IPS-NIHi11 (cell line): Measurements from ENCODE around the gene PPP1R14C.

ENCODE experiments used
- DNase-seq: peaks from one replicate; pipeline ENCODE4 v3.0.0; 2012; ENCODE audit warnings: mixed read lengths, low spot score

PPP1R14C gene

DNA sequence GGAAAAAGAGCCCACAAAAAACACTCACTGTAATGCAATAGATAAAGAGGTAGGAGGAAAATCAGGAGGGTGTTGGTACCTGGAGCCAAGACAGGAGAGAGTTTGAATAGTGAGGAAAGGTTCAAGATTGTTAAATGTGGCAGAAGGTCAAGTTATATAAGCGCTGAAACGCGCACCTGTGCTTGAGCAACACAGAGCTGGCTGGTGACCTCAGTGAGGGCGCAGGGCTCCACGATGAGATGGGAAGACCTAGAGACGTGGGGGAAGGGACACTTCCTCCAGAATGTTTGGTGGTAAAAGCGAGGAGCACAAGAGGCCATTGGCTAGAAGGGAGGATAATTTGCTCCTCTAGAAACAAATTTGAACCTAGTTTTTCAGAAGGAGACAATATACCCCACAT is 4.2 kb upstream of the PPP1R14C start:
- DNase-seq, result no peak

DNA sequence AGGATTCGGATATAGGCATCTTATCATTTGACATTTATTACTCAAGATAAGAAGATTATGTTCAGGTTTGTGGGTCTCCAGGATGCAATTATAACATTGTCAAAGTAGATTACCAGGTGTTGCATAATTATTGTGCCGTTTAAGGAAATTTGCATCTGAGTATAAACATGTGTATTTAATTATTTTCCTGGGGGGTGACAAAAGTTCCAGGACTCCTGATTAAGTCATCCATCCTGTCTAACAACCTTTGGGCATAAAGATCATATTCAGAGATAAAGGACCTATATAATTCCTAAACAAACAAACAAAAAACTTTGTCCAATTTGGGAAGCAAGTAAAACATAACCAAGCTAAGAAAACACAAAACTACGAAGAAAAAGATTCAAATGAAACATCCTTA is 3.3 kb upstream of the PPP1R14C start:
- no peak for DNase-seq

DNA sequence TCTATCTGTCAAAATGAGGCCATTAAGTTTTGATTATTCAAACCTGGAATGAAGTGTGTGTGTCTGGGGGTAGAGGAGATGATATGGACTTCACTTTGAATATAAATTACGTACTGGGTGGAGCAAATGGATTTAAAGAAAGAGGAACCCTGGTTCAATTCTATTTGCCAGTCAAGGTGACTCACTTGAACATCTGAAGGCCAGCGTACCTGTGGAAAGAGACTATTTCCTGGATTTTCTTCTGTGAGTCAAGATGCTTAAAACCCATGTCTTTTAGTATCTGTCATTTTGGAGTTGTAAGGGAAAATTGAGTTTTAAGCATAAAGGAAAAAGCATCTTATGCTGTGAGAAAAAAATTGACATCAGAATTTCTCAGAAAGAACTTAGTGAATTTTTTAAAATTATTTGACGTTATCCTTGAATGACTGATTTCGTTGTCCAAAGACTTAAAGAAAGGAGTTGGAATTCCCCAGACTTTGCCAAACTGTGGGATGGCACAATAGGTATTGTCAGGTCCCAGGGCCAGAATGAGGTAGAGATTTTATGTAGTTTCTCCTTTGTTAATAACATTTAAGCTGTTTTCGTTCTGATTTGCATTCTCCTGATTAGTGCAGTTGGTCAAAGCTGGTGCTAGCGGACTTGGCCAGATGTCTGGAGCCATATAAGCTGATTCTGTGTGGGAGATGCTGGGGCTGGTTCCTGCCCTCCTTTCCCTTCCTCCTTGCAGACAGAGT is 2.4 kb upstream of the PPP1R14C start:
- DNase-seq, result no peak

DNA sequence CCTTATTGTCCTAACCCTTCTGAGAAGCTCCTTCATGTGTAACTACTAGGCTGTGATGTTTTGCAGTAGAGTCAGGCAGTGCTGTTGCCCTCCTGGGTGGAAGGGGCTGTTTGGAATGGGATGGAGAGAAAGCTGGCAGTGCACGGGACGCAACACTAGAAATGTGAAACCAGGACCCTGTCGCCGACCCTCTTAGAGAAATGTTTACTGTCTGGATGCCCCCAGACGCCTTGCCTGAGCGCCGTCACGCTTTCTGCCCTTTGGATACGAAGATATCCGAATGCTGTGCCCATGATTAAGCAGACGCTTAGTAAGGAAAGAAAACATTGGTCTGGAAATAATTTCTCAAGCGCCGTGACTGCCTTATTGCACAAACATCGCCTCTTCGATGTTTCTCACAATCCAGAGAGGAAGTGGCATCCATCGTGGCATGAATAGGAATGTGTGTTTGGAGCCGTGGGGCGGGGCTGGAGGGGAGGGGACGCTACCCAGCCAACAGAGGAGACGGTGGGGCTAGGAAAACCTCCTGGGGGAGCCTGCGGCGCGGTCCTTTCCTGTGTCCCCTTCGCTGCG is 661 bp upstream of the PPP1R14C start:
- DNase-seq, result no peak

DNA sequence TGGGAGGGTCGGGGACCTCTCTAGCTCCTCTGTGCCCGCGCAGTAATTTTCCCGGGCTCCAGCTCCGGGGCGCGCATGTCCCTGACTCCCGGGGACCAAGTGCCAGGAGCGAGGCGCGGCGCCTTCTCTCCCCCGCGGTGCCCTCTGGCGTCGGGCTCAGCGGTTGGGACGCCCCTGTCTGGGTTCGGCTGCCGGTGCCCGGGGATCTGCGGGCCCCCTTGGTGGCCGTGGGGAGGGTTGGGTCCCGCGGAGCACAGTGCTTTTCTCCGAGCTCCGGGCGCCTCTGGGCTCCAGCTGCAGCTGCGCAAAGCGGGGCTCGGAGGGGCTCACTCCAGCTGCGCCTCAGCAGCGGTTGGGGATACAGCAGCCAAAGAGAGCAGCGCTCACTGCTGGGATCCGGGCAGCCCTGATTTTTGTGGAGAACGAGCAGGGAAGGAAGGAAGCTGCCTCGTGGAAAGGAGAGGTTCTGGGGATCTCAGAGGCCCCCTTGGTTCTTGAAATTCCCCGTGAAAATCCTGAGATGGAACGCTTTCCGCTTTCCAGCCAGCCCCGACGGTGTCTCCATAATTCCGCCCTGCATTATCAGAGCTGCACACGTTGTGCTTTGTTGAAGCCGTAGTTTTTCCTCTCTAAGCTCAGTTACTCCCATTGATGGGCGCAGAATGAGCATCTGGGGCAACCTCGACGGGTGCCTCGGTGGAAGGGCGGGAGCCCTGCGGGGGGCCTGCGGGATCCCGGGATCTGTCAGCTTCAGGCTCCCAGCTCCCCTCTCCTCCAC is 861 bp downstream of the PPP1R14C start:
- peak; percentile 31 for DNase-seq

DNA sequence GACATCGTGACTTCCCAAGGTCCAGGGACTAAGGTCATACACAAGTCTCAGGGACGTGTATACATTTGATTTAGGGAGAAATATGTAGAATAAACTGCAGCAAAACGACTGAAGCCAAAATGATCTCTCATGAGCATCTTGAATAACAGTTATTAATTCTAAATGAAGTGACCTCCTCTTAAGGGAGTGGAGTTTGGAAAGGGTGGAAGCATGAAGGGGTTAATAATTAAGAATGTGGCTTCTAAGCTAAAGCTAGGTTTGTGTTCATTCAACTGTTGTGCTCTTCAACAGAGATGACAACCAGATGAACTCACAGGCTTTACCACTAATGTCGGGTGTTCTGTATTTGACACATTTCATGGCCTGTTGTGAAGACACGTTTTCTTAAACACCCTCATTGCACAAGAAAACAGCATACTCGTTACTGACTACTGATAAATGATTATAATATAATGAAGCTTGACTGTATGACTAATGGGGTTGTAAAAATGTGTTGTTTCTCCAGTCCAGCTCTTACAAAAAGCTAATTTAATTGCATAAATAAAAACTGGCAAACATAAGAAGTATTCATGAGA is 1.5 kb downstream of the PPP1R14C start:
- DNase-seq, result no peak

DNA sequence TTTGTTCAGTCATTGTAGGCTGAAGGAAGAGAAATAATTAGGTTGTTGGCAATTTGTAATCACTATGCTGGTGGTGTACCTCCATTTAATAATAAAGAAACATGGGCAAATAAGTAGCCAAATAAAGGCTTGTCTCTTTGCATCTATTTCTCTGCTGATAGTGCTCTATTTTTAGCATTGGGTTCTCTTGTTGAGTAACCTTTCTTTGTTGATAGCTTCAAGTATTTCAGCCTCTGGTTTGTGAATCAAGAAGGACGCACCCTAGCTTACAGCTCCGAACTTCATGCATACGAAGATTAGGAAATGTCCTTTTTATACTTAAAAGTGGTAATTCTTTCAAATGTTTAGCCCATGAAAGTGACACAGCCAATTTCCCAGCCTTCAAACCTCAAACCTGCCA is 2.6 kb downstream of the PPP1R14C start:
- no peak for DNase-seq

DNA sequence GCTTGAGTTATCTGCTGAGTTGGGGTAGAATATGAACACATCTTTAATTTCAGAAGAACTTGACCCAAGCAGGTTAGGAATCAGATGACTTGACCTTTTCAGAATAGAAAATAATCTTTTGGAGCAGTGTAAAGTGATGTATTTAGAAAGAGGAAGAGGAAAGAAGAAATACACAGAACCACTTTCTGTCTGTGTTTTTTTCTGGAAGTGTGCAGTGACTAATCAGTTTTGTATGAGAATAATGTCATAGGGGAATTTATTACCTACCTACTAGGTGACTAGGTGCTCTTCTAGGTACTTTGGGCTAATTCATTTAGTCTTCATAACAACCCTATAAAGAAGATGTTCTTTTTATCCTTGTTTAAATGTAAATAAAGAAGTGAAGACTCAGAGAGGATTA is 3.0 kb downstream of the PPP1R14C start:
- no peak for DNase-seq

DNA sequence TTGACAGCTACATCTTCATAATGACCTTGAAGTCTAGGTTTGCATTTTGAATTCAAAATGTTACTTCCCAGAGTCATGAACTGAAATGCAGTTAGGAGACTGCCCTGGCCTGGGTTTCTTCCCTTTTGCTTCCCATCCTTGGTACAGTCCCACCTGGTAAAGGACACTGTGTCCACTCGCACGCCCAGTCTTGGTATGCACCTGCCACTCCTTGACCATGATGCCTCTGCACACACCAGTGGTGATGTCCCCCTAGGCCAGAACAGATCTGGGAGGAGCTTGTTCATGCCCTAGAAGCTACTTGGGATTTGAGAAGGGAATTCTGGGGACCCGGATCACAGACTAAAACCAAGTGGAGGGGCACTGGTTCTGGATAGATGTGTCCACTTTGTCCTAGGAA is 3.6 kb downstream of the PPP1R14C start:
- DNase-seq, result no peak

DNA sequence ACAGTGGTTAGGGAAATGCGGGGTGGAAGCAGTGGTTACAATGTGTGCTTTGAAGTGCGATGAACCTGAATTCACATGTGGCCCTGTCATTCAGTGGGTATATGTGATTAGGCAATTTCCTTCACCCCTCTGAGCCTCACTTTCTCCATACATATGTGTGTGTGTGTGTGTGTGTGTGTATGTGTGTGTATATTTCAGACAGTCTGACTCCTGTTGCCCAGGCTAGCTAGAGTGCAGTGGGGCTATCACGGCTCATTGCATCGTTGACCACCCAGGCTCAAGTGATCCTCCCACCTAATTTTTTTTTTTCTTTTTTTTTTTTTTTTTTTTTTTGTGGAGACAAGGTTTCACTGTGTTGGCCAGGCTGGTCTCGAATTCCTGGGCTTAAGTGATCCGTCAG is 6.3 kb downstream of the PPP1R14C start:
- no peak for DNase-seq

DNA sequence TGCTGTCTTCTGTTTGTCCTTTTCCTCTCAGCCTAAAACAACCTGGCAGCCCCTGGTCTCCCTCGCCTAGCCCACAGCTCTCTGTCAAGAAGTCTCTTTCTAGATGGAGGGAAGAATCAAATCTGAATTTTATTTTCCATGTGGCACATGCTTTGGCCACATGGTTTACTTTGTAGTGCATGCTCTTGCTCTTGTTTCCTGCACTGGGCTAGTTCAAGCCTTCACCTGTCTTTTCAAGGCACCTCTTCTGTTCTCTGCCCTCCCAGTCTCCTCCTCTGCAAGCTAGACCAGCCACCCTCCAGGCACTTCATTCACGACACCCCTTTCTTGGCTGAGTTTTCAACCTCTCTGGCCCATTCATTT is 7.6 kb downstream of the PPP1R14C start:
- DNase-seq, result no peak

DNA sequence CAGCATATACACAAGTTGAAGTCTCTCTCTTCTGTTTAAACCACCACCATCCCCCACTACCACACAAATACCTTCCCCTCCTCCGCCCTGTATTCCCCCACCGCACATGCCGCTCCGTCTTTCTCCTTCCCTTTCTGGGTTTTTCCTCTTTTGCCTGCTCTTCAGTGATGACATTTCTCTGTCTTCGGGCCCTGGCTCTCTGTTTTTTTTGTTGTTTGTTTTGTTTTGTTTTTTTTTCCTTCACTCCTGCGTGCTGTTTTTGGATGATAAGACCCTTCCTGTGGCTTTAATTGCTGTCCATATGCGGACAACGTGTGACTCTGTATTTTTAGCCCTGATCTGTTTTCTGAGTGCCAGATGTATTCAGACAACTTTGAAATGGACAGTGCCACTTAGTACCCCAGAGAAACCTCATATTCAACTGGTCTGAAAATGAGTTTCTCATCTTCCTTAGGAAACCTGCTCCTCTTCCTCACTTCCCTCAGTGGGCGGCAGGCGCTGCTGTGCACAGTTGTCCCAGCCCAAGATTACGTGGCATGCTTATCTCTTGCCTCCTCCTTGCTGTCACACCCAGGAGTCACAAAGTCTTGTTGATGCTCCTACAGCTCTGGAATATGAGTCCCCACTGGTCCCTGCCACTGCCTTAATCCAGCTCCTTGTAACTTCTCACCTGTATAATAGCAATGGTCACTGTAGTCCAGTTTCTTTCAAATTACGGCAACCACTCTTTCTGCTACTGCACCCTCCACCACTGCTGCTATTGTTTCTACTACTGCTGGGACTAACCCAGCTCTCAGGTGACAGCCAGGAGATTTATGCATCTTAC is 8.2 kb downstream of the PPP1R14C start:
- no peak for DNase-seq

DNA sequence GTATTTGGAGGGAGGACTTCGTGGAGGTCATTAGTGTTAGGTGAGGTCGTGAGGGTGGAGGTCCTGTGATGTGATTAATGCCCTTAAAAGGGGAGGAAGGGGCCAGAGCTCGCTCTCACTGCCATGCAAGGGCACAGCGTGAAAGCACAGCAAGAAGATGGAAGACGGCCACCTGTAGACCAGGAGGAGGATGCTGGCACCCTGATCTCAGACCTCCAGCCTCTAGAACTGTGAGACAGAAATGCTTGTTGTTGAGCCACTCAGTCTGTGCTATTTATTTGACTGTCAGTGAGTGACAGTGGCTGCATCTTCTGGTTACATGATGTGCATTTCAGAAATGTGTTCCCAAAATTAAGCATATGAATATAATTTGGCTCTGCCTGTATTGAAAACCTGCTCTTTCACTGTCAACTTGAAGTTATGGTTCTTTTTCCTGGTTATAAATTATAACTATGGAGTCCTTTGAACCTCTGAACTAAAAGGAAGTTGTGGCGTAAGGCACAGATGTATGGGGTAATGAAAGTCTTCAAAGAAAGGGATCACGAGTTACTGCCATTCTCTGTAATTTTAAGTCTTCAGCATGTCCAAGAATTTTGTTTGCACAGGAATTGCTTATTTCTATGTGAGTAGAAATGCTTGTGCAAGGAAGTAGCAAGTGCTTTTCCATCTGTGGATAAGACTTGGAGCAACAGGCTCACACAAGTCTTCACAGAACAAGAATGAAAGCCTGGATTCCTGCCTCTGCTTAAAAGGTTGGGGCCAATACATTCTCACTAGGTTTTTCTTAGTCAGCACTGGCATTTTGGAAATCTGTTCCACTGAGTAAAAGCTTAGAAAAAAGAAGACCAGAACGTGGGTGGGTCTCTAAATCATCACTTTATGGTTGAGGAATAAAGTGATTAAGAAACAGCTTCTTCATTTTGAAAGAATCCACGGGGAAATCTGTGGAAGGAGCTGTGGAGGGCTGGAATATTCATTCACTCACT is 10.3 kb downstream of the PPP1R14C start:
- no peak for DNase-seq

DNA sequence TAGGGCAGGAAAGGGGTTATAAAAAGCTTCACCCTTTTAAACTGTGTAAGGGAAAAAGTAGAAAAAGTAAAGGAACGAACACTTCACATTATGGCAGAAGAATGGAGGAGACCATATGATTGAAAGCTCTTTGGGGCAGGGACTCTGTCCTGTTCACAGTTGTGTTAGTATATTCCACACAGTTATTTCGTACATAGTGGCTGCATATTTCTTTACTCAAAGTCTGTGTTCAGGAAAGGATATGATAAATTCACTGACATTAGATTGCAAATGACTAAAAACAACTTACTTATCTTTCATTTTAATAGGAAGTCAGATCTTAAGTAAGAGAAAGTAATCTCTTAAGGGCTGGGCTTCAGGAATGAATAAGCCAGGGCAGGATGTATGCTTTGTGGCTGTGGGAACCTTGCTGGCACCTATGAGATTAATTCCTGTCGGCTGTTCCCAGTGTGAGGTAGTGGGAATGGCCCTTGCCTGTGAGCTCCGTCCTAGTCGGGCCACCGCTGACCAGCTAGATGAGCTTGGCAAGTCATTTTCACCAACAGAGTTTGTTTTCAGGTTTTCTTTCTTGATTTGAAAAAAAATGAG is 11.2 kb downstream of the PPP1R14C start:
- DNase-seq, result no peak

DNA sequence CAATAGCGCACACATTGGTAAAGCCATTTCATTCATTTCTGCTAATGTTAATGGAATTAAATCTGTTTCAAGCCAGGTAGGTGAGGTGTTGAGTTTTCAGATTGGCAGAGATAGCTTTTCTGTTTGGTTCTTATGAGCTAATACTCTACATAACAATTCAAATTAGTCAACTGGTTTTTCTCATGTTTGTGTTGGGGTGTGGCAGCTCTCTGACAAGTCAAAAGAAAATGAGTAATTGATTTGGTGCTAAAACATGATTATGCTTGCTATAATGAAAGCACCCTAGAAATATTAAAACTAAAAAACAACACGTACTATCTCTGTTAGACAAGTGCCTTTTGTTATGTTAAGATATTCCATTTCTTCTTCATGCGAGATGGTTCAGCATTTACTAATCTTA is 13.6 kb downstream of the PPP1R14C start:
- no peak for DNase-seq

DNA sequence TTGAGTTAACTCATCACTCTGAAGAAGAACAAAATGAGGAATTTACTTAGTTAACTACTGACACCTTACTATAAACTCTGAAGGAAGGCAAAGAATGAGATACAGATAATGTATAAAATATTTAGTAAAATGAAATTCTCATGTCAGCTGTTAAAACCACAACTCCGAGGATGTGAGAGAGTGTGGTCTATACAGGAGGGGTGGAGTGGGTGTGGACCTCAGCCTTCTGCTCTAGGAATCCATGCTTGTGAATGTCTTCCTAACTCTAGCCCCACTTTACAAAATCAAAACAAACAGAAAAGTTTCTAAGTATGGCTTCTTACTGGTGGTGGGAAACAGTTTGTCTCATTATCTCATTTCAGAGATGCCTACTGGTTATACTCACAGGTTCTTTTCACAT is 14.2 kb downstream of the PPP1R14C start:
- no peak for DNase-seq

DNA sequence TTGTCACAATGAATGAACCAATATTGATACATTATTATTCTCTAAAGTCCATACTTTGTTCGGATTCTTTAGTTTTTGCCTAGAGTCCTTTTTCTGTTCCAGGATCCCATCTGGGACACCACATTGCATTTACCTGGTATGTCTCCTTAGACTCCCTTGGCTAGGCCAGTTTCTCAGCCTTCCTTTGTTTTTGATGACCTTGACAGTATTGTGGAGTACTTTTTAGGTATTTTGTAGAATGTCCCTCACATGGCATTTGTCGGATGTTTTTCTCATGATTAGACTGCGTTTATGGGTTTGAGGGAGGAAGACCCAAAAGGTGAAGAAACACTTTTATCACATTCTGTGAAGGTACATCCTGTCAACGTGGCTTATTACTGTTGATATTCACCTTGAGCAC is 16.9 kb downstream of the PPP1R14C start:
- DNase-seq, result no peak

DNA sequence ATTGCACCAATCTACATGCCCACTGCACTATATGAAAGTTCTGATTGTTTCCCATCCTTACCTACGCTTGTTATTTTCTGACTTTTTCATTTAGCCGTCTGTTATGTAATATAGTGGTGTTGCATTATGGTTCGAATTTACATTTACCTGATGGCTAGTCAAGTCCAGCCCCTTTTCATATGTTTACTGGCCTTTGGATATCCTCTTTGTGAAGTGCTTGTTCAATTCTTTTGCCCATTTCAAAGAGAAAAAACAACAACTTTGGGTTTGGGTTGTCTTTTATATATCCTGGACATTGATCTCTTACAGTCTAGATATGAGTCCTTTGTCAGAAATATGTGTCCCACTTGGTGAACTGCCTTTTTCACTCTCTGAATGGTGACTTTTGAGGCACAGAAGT is 21.1 kb downstream of the PPP1R14C start:
- no peak for DNase-seq

DNA sequence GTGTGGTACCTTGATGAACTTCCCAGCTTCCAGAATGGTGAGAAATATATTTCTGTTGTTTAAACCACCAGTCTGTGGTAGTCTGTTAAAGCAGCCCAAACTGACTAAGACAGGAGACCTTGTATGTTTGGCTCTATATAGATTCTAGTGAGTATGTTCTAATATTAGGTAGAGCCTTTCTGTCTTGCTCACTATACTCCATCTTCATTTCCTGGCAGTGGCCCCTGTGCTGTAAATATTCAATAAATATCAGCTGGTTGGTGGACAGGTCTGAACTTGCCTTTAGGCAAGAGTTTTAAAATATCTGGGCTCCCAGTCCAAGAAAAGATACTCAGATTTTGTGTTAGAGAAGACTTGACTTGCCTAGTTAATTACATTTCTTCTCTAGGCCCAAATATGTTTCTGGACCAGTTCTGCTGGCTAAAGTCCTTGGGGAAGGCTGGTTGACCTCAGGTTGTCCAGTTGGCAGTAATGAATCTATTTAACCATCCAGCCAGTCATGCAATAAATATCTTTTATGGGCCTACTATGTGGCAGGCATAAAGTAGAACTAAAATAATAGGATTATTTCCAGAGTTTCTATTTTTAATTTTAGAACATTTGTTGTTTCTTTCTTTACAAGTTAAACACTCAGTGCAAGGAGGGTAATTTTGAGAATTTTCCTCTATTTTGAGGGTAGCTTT is 22.3 kb downstream of the PPP1R14C start:
- DNase-seq, result no peak

DNA sequence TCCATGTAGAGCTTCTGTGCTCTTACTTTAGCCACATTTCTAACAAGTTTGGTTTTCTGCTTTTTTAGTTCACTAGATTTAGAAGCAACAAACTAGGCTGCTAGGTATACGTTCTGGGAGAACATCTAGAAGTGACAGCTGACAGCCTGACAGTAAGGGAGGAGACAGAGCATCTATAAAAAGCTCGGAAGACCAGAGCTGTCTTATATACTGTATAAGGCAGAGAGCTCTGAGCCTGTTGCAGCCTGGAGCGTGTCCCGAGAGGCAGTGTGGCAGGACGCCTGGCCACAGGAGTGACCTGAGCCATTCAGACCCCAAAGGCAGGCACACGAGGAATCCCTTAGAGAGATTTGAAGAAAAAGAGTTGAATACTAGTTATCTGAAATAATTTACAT is 24.6 kb downstream of the PPP1R14C start:
- no peak for DNase-seq
